NCI-H2227 treated with DMSO at 0.1 percent for 48 hours (cell line): Measurements from ENCODE around the gene OGDH.

Source experiments
- DNase-seq: peaks from one replicate; lab custom pipeline; 2025; lab: John Stamatoyannopoulos, UW

The OGDH gene

DNA sequence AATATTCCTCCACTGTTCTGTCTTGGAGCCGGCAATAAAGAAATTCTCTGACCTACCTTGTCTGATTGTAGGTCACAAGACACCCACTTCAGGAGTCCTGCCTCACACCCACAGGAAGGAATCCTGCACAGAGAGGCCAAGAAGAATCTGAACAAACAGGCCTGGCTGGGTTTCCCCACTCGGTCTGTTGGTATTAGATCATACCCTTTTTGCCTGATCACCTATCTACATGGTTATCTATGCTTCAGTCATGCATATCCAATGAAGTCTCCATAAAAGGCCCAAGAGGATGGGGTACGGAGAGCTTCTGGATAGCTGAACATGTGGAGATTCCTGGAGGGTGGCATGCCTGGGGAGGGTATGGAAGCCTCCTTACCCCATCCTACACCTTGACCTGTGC, 12.3 kb downstream of the OGDH start:
- no peak for DNase-seq

DNA sequence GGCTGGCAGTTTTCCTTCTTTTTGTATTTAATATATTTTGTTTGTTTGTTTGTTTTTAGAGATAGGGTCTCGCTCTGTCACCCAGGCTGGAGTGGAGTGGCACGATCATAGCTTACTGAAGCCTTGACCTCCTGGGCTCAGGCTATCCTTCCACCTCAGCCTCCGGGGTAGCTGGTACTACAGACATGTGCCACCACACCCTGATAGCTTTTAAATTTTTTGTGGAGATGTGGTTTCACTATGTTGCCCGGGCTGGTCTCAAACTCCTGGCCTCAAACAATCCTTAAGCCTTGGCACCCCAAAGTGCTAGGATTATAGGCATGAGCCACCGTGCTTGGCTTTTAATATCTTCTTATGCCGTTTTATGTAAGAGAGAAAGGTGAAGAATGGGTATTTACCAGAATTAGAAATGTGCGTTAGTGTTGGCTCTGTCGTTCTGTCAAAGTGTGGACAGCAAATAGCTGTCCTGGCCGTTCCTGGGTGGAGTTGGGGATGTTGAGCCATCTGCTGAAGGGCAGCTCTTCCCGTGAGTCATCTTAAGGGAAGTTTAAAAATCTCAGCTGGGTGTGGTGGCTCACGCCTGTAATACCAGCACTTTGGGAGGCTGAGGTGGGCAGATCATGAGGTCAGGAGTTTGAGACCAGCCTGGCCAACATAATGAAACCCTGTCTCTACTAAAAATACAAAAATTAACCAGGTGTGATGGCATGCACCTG, 14.8 kb downstream of the OGDH start:
- DNase-seq = no peak

DNA sequence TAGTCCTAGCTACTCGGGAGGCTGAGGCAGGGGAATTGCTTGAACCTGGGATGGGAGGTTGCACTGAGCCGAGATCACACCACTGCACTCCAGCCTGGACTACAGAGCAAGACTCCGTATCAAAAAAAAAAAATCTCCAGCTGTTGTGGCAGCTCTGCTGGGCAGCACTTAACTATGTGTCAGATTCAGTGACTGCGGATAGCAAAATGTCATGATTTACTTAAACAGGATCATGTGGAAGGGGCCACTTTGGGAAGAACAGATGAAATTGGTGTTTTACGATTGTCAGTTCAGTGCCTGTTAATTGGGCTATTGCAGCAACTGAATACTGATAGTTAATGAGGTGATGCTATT, 15.3 kb downstream of the OGDH start:
- DNase-seq = no peak

DNA sequence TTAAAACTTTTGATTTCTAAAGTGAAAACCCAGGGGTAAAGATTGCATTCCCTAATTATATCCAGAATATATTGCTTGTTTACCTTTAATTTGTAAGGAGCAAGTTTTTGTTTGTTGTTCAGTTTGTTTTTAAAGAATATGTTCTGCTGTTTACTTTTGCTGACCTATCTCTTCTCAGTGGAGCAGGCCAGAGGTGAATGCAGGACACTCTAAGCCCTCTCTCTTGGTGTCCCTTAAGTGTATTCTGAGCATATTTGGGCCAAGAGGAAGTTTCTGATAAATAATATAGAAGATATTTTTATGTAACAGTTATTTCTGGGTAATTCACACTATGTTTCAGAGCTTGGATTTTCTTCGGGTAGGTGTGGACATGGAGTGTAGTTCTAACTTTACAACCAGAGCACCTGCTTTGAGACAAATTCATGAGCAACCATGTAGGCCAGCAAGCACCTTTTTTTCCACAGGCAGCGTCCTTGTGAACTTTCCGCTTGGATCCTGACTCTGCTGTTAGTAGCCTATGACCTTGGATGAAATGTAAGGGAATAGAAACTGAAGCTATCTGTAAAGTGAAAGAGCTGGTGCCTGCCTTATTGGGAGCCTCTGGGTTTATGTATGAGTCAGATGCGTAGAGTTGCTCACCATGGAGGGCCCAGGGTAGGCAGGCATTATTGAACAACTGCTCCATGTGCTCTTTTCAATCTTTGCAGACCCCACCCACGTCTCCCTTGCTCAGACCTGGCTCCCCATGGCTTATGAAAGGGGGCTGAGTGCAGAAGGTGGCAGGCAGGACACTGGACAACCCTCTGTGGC, 16.1 kb downstream of the OGDH start:
- DNase-seq = no peak

DNA sequence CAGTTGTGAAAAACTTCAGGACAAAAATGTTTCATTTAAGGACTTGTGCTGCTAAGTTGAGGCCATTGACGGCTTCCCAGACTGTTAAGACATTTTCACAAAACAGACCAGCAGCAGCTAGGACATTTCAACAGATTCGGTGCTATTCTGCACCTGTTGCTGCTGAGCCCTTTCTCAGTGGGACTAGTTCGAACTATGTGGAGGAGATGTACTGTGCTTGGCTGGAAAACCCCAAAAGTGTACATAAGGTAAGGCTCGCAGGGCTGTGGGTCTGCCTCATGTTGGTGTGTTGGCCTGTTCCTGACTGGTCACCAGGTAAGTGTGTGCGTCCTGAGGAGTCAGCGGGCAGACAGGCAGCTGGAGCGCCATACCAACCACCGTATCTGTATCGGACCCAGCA, 17.9 kb downstream of the OGDH start:
- DNase-seq = no peak

DNA sequence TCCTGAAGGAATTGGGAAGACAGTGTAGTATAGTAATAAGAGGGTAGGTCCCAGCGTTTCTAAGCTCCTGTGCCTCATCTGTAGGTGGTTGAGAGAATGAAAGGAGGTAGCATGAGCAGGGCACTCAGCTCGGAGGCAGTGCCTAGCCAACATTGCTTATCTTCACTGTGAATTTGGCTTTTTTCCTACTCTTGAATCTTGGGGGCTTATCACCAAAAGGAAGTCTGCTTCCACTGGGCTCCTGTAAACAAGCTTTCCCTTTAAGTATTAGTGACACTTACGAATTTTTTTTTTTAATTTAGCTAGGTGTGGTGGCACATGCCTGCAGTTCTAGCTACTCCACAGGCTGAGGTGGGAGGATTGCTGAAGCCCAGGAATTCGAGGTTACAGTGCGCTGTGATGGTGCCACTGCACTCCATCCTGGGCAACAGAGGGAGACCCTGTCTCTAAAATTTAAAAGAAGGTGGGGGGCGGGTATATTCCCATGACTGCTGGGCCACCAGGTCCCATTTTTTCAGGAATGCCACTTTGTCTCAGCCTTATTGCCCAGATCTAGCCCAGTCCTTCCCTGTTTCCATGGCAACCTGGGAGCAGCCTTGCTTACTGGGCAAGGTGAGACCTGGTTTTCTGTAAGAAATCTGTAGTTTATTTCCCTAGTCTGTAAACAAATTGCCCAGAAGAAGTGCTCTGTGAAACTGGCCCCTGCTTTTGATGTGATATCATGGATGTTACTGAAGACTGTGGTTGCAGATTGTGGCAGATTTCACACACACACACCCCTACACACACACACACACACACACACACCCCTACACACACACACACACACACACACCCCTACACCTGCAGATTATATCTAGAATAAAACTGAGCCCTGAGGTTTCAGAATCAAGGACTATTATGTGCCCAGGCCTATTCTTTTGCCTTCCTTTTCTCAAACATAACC, 19.4 kb downstream of the OGDH start:
- DNase-seq = no peak

DNA sequence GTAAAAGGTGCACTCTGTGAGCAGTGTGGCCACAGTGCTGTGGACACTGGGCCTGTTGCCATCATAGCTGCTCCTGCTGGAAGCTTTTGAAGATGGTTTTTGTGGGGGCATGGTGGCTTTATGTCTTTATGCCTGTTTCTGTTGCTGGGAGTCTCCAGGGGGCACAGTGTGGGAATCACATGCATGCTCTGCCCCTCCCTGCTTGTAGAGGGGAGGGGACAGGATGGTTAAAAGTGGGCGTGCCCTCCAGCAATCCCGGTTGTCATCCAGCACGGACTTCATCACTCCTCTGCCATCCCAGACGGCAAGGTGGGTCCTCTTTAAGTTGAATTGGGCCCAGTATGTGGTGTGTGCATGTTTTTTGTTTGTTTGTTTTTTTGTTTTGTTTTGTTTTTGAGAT, 20.2 kb downstream of the OGDH start:
- no peak for DNase-seq

DNA sequence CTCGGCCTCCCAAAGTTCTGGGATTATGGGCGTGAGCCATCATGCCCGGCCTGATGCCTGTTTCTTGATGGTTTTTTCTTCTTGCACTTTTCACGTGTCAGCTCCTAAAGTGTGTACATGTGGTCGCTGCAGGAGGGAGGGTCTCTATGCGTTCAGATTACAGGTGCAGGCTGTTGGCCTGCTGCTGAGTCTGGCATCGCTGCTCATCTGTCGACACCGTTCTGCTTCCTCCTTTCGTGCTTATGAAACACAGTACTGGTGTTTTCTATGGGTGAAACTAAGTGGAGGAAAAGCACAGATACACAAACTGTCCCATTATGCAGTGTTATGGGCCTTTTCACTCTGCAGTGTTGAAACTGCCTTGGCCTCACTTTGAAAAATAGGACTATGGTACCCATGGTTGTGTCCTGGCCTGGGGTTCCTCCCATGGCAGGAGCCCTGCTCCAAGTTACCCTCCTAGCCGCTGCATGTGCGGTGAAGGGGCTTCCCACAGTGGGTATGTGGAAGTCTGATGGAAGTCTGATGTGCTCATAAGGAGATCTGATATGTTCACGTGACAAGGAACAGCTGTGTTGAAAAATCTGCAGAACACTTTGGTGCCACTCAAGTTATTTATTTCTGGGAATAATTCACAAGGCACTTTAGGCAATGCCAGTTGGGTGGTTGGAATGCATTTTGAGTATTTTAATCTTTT, 23.5 kb downstream of the OGDH start:
- no peak for DNase-seq

DNA sequence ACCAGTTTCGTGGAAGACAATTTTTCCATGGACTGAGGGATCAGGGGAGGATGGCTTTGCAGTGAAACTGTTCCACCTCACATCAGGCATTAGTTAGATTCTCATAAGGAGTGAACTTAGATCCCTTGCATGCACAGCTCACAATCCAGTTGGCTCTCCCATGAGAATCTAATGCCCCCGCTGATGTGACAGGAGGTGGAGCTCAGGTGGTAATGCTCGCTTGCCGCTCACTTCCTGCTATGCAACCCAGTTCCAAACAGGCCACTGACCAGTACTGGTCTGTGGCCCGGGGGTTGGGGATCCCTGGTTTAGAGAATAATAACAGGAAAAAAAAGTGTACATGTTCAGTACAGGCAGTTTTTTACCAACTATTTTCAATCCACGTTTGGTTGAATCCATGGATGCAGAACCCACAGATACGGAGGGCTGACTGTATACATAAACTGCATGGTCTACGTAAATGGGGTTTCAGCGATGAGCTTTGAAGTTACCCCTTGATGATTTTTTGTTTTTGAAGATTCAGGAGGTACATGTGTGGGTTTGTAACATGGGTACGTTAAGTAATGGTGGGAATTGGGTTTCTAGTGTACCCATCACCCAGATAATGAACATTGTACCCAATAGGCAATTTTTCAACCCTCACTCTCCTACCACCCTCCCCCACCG, 24.5 kb downstream of the OGDH start:
- no peak for DNase-seq

DNA sequence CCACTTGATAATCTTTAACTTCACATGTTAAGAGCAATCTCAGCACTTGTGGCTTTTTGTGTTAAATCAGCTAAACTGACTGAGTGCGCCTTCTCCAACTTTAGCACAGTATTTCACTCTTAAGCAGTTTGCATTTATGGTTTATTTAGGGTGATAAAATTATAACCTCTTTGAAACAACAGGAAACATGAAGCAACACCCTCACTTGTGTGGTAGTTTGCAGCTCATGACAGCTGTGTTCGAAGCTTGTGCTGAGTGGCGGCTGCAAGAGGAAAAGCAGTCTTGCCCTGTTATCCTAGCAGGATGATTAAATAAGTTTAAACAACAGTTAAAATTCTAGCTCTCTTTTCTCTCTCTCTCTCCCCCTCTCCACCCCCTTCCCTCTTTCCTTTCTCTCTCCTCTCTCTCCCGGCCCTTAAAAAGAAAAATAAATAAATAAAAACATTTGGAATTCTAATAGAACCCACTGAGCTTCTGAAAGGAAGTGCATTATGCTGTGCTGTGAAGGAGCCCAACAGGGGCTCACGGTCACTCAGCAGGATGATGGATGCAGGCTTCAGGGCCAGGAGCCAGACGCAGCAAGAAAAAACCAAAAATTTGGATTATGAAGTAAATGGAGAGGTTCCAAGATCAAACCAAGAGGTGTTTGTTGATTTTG, 25.2 kb downstream of the OGDH start:
- no peak for DNase-seq

DNA sequence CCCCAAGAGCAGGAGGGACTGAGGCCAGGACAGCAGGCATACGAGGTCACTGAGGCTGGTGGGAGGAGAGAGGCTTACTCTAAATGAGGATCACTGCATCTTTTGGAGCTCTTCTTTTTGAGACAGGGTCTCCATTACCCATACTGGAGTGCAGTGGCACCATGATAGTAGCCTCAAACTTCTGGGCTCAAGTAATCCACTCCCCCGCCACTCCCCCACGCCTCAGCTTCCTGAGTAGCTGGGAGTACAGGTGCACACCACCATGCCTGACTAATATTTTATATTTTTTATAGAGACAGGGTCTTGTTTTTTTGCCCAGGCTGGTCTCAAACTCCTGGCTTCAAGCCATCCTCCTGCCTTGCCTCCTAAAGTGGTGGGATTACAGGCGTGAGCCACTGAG, 25.8 kb downstream of the OGDH start:
- no peak for DNase-seq

DNA sequence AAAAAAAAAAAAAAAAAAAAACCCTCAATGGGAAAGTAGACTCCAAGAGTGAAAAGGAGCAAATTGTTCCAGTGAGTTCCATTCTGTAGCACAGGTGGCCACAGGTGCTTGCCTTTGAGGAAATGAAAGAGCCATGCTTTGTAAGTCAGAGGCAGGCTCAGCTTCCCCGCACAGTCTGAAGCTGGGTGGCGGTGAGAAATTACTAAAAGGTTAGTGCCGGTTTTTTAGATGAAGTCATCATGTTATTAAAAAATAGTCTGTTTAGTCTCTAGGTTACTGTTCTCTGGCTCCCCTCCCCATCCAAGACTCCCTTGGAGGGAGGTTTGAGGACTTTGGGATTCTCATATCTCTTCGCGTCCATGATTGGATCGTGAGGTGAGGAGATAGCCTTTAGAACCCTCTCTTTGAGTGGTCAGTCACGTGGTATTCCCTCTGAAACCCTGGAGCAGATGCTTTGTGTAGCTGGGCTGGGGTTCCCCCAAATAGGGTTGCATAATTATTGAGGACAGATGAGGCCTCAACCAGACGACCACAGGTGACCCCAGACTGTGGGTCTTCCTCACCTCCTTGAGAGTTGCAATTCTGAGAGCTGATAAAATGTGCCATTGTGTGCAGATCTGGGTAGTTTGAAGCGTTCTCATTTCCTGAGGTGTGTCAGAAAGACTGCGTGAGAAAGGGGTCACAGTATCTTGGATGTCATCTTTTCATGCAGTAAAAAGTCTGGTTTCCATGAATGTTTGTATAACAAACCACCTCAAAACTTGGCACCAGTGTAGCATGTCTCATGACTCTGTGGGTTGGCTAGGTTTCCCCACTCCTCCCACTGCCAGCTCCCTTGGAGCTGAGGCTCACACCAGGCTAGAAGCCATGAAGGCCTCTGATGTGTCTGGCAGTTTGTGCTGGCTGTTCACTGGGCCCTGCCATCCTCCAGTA, 27.1 kb downstream of the OGDH start:
- no peak for DNase-seq

DNA sequence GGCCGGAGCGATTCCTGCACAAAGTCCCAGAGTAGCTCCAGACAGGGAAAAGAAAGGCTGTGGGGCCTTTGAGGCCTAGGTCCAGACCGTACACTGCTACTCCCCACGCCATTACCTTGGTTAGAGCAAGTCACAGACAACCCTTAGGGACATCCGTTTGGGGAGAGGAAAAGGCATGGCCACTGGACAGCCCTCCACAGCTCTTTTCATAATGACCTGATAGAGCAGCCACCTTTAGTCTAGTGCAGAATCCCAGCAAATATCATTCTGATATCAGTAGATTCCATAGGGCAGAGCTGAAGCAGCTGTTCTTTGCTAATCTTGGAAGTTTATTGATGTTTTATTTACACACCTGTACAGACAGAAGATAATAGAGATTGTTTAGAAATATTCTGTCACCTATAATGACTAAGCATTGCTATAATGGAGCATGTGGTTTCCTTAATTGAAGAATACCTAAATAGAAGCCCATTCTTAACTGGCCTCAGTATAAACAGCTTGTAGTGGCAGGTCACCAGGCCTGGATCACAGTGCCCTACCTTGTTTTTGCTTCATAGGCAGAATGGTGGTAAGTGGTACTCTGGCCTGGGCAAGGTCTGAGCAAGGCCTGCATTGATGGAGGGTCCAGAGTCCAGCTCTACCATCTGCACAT, 27.9 kb downstream of the OGDH start:
- DNase-seq = no peak

DNA sequence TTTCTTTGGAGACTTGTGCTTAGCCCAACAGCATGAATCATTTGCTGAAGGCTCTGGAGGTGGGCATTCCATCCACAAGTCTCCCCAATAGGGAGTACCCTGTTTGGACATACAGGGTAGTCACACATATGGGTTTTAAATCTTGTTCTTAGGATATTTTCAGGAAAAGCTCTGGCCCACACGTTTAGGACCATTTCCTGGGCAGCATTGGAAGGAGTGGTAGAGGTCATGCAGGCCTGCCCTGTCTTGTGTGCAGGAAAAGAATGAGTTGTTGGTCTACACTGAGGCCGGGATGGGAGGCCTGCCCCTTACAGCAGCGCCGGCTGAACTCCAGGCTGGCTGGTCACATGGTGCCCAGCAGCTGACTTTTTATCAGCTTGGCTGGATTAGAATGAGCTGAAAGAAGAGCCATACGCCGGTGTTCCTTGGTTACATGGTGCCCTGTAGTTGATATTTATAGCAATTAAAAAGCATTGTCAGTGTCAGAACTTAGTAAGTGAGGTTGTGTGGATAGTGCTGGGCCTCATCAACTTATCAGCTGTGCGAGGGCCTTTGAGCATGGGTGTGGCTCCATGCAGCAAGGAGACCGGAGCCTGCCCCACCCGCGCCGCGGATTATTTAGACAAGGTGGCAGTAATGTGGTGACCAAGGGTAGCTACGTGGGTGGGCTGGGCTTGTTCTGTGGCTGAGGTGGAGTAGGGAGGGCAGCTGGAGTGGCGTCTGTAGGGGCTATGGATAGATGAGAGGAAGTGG, 28.6 kb downstream of the OGDH start:
- DNase-seq = no peak

DNA sequence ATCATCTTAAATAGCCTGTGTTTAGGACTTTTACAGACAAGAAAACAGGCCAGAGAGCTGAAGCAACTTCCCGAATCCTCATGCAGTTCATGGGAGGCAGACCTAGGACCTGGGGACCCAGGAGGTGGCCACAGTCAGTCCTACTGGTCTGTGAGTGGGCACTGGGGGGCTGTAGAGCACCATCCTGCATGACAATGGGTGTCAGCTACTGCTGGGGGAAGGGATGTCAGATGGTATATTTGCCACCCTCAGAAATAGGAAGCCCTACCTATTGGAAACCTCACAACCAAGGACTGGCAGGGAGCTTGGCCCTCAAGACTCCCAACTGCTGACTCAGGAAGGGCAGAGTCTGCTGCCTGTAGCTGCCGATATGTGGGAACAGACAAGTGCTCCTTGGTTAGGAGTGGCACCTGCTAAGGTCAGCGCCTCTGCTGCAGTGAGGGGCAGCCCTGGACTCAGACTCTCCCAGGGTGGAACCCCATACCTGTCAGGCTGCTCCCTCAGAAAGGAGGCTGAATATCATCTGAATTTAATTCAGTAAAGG, 29.7 kb downstream of the OGDH start:
- no peak for DNase-seq

DNA sequence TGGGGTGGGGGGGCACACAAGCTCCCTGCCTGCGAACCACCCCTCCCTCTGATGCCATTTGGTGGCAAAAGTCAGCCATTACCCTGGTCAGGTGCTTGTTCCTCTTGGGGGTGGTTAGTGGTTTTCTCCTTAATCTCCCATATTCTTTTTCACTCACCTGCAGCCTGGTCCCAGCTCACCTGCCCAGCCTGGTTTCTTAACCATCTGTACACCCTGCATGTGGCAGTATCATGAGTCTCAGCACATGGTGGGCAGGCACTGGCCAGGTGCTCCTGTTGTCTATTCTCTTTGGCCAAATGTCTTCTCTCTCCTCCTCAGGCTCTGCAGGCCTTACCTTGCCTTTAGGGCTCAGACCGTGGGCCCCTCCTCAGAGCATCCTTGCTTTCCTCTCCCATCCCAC, 30.5 kb downstream of the OGDH start:
- DNase-seq = no peak

DNA sequence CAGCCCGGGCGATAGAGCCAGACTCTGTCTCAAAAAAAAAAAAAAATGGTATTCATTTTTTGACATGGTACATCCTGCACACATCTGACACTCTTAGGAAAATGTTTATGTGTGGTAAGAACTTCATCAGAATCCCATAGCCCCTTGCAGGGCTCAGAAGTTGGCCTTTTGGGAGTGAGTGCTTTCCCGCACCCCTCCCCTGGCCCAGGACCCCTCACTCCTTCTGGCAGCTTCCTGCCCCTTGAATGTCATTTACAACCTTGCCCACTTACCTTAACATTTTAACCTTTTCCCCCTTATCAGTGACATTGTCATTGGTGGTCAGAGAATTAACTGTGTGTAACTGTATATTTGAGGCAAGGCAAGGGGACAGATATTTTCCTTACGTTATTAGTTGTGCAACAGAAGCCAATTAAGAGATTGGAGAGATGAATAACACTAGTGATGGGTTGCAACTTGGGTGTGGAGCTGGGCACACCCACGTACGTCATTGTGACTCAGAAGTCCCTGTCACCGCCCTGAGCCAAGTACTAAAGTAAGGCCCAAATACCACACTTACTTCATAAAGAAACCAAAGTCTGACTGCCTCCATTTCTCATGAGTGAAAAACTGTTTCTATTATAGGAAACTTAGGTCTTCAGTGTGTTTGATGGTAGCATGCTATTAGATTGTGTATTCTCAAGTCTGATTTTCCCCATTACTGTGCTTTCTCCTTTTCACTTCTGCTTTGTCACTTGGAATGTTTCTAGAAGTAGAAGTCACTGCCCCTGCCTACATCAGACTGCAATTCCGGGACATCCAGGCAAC, 31.6 kb downstream of the OGDH start:
- DNase-seq = no peak
